ENCODE results near the gene PRR29.
A peak's percentile ranks its signal among the peaks of the same experiment; 100 is the strongest.
"Not testable (repeated sequence)": the region's sequence is repeated elsewhere in the genome, so short reads cannot be mapped to it uniquely, and the experiment has no call there.

PRR29 gene

DNA sequence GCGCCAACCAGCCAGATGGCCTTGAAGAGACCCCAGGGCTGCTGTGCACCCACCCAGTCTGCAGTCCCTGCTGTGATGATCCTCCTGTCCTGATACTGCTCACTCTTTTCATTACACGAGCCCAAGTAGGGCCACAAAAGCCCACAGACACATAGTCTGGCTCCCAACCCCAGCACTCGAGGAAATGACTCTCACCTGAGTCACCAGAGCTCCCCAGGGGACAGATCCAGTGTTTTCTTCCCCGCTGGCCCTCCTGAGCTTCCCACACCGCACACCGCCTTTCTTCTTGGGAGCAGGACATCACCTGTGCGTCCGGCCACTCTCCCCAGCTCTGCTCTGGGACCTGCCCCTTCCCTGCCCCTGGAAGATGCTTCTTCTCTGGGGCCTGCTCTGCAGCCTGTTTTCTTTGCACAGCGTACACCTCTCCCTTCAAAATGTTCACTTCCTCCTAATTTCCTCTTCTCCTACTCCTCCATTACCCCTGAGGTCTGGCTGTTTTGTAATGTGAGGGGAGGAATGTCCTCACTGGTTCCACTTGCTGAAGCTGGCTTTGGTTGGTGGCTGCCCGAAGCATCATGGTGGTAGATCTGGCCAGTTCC is 23.5 kb upstream of the PRR29 start:
- DNase-seq (ENCODE audit: low spot score): peak; percentile 39

DNA sequence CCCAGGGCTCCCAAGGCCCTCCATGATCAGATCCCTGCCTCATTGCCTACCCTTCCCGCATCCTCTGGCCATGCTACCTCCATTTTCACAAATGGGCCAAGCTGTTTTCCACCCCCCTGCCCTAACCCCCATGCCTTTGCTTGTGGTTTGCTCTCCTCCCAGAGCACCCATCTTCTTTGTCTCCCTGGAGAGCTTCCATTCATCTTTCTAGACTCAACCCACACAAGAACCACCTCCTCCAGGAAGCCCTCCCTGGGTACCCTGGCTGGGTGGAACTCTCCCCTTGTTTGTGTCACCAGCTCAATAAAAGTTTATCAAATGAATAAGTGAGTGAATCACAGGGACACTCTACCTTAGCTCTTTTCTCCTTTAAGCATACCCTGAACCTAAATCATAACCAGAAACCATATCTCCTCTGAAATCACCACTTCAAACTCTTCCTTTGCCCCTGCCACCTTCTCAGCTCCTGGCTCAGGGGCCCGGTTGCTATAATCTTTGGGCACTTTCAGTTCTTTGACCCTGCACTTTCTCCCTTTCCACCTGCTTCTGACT is 22.5 kb upstream of the PRR29 start:
- DNase-seq (ENCODE audit: low spot score): no peak

DNA sequence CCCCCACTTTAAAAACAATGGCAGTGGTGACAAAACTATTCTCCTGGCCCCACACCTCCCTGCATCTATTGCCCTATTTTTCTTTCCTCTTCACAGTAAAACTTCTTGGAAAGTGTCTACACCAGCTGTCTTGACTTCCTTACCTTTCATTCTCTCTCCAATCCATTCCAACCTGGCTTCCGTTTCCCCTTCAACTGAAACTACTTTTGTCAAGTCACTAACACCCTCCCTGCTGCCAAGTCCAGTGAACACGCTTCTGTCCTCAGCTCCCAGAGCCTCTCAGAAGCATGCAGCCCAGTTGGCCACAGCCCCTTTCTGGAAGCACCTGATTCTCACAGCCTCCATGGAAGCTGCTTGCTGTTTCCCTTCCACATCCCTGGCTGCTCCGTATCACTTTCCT is 21.4 kb upstream of the PRR29 start:
- DNase-seq (ENCODE audit: low spot score): no peak

DNA sequence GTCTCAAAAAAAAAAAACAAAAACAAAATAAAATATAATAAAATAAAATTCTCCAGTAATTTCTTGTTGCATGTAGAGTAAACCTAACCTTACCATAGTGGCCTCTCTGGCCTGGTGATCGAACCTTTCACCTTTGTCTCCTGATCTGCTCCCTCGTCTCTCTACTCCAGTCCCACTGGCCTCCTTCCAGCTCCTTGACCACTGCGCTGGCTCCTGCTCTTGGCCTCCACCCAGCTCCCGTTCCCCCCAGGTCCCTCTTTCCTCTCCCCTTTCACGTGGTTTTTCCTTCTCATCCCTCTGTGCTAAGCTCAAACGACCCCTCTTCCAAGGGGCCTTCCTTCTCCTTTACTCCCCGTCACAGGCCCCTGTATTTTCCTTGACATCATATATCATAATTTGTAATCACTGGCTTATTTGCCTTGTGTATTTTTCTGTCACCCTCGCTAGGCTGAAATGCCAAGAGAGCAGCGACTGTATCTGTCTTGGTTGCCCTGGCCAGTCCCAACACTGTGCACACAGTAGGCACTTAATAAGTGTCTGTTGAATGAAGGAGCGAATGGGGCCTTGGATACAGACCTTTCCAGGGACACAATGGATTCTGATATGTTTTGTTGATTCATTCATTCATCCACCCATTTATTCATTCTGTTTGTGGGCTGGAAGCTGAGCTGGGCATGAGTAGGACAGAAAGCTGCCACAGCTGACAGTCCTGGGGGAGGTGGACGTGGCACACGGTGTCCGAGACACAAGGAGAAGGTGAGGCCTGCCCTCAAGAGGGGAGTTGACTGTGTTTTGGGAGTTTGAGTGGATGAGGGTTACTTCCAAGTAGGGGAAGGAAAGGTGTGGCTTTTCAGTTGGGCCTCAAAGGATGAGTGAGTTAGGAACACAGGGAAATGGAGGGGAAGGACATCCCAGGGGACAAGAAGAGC is 19.6 kb upstream of the PRR29 start:
- no peak for DNase-seq (ENCODE audit: low spot score)

DNA sequence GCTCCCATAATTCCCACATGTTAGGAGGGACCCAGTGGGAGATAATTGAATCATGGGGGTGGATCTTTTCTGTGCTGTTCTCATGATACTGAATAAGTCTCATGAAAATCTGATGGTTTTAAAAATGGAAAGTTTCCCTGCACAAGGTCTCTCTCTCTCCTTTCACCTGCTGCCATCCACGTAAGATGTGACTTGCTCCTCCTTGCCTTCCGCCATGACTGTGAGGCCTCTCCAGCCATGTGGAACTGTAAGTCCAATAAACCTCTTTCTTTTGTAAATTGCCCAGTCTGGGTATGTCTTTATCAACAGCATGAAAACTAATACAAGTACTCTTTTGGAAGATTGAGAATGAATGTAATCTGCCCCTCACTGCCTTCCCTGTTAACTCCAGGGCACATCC is 15.5 kb upstream of the PRR29 start:
- not testable (repeated sequence) for DNase-seq (ENCODE audit: low spot score)

DNA sequence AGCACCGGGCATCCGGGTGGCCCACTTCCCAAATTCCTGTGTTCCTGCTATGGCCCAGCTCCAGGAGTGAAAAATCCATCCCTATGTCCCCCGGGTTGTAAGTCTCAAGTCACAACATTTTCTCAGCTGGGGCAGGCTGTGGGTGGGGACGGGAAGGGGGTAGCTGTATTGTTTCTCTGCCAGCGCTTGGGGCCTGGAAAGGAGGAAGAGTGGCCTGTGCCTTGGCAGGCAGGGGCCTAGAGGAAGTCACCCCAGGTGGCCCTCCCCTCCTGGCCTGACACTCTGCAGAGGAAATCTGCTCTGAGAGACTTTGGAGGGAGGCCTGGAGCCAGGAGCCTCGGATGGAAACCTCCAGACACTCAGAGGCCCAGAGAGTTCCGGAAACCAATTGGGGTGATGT is 14.8 kb upstream of the PRR29 start:
- no peak for DNase-seq (ENCODE audit: low spot score)

DNA sequence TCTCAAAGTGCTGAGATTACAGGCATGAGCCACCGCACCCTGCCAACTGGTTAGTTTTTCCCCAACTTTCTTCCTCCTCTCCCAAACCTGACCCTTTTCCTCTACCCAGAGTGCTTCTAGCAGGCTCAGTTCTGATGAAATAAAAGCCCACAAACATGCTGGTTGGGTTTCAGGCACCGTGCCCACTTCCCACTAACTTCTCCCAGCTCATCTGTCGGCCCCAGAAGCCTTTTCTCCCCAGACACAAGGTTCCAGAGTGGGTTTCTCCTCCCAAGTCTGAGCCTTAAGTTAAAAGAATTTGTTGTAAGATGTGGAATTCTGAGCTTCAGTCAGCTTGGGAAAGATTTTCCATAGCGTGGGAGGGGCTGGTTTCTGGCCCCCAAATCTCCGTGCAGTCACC is 13.9 kb upstream of the PRR29 start:
- DNase-seq (ENCODE audit: low spot score): no peak

DNA sequence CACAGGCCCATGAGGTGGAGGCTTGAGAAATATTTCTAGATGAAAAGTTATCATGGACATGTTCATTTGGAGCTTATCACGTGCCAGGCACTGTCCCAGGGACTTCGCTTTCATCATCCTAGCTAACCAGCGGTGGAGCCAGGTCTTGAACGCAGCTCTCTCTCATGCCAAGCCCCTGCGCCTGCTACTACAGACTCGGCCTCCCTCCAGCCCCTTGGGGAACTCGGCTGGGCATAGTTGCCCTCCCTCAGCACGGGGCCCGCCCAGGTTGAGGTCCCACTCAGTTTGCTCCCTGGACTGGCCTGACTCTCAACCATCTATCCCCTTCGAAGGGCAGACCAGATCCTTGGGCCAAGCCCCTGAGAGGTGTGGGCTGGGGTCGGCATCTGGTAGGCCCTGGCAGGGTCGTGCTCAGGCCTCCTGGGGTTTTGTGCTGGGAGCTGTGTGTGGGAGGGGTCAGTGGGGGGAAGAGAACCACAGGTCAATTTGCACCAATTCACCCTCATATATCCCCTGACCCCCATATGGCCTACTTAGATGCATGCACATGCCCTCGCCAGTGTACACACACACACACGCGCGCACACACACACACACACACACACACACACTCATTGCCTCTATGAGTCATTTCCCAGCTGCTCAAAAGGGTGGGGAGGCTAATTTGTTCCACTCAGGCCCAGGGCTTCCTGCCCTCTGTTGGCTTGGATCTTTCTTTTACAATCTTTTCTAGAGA is 13.3 kb upstream of the PRR29 start:
- DNase-seq (ENCODE audit: low spot score): peak; percentile 29

DNA sequence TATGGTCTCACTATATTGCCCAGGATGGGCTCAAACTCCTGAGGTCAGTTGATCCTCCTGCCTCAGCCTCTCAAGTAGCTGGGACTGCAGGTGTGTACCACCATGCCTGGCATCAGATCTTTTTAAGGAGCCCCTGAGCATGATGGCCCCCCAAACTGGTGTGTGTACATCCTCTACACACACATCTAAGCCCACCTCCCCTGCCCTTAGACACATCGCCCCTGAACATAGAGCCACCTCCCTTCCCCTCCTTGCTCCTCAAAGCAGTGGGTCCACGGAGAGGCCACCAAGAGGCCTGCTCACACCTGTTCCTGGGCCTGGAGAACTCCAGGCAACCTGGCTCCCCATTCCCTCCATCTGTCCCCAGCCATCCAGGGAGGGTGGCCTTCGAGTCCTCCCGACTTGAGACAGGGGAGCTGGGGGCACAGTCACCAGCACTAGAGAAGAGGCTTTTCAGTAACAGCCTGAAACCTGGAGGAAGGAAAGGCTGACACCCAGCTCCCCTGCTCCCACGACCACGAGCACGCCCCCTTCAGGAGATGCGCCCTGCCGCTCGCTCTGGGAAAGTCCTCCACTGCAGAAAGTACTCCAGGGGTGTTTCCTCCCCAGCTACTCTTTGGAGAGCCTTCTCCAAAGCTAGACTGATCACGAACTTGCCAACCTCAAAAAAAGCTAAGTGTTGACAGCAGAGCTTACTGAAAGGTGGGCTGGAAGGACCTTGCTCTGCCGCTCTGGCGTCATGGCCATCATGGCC is 12.6 kb upstream of the PRR29 start:
- no peak for DNase-seq (ENCODE audit: low spot score)

DNA sequence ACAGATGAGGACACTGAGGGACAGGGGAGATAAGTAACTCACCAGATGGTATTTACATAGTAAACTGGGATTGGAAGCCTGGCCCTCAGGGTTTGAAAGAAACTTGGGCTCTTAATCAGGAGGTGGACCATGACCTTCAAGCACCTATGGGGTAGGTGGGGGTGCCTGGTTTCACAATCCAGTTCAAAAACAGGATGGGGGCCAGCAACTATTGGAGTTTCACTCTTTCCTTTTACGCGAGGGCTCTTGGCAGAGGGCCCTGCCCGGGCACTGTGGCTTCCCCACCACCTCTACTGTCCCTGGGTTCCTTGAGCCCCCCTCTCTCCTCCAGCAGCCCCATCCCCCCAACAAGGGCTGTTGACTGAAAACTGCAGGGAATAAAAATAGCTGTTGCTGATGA is 11.3 kb upstream of the PRR29 start:
- DNase-seq (ENCODE audit: low spot score): no peak

DNA sequence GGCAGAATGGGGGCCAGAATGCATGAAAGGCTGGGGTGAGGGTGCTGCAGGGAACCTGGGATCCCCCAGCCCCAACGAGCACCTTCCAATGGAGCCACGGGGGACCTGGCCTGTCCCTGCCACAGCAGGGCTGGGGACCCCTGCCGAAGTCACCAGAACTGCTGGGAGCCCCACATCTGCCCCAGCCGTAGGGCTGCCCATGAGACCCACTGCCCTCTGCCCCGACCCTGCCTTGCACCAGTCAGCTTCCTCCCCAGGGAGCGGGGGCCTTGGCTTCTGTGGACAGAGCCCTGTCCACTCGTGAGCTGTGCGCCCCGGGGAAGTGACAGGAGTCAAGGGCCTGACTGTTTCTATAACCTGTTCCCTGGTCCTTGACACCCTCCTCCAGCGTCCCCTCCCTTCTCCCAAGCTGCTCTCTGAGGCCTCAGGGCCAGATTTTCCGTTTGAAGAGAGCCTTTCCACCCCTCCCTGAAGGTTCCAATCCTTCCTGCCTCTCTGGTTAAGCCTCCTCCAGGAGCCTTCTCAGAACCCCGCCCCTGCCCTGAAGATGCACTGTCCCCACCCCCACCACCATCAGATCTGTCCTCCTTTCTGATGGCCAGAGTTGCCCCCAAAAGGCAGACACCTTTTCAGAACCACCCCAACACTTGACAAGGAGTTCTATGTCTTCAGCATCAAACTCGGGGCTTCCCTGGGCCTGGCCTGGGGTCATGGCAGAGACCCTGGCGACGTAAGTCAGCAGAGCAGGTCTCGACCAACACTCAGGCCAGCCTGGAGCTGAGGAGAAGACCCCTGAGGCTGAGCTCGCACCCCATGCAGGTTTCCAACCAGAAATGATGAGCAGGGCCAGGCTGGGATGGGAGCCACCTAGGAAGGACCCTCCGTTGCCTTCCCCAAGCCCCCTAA is 10.7 kb upstream of the PRR29 start:
- no peak for DNase-seq (ENCODE audit: low spot score)

DNA sequence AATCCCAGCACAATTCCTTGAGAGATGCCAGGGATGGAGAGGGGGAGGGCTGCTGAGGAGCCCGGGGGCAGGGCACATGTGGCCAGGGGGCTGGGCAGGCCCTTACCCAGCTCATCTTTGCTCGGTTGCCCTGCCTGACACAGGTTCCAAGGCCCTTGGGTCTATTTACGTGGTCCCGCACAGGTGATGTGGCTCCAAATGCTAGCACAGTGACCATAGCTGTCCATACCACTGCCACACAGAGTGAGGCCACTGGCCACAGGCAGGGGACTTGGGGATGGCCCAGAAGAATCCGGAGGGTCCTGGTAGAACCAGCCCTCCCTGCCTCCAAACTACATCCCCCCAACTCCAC is 10.0 kb upstream of the PRR29 start:
- DNase-seq (ENCODE audit: low spot score): no peak

DNA sequence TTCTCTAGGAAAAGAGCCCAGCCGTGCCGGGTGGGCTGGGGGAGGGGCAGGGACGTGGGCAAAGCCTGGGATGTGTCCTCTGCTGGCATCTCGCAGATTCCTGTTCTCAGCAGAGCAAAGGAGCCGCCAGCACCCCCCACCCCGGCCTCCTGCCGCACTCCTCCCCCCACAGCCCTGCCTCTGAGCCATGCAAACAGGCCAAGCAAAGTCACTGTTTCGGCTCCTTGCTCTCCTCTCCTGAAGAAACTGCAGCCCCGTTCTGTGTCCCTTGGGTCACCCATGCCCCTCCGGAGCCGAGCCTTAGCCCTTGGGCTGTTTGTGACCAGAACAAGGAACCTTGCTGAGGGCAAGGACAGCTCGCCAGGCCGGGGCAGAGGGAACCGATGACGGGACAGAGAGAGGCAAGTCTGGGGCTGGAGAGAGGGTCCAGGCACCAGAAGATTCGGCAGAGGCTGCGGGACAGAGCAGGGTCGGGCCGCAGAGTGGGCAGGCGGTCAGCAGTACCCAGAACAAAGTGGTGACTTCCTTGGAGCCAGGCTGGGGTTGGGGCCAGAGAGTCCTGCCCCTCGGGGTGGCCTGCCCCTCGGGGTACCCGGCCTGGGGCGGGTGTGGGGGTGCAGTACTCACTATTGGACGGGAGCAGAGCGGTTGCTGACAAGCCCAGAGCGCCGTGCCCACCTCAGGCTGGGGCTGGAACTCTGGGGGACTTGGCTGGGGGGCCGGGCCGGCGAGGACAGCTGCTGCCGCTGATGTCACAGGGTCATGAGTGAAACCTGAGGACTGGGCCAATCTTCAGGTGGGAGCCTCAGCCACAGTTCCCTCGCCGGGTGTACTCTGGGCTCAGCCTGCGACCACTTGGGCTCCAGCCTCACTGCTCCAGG is 9.2 kb upstream of the PRR29 start:
- DNase-seq (ENCODE audit: low spot score): no peak

DNA sequence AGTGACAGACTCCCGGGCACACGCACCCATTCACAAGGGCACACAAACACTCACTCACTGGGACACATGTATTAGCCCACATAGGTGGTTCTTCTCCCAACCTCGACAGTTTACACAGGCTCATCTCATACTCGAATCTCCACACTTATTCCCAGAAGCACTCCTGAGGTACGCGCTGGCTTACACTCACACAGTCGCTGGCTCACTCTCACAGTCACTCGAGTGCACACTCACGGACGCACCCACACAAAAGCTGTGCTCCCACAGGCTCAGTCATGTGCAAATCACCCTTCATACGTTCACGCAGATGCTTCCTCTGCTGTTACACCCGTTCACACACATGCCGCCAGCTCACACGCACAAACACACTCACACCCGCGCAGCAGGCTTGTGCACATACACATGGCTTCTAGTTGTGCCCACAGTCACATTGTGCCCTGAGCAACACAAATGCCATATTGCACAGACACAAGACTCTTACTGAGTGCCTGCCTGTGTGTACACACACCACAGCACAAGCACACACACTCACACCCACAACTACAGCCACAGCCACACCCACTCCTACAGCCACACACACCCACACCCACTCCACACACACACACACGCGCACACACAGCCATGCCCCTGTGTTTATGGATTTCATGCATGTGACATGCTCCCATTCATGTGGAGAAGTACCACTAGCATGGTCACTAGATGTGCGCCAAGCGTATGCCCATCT is 8.4 kb upstream of the PRR29 start:
- no peak for DNase-seq (ENCODE audit: low spot score)

DNA sequence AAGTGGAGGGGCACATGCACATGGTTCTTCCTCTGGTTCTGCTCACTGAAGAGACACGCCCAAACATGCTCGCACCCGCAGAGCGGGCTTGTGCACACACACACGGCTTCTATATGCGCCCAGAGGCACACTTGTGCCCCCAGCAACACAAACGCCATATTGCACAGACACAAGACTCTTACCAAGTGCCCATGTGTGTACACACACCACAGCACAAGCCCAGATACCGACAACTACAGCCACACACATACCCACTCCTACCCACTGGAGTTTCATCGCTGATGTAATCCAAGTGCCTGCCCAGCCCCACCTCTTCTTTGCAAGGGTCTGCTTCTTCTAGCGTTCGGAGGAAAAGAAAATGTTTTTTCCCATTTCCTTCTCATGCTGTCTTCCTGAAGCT is 6.5 kb upstream of the PRR29 start:
- no peak for DNase-seq (ENCODE audit: low spot score)

DNA sequence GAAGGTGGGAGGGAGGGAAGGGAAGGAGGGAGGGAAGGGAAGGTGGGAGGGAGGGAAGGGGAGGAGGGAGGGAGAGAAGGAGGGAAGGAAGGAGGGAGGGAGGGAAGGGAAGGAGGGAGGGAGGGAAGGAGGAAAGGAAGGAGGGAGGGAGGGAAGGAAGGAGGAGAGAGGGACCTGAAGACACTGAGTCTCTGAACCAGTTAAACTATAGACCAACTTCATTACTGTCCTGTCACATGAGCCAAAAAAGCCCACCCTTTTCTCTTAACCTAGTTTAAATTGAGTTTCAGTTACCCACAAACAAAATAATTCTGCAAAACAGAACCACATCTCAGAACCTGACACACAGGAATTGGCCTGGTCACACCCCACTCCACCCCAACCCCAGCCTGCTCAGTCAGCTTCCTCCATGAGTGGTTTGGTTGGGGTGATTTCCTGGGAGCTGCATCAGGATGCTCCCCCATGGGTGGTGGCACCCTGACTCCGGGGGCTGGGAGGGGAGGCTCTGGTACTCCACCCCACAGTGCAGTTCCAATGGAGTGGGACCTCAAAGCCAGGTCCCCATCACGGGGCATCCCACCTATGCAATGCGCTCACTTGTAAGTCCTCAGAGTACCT is 4.7 kb upstream of the PRR29 start:
- DNase-seq (ENCODE audit: low spot score): no peak

DNA sequence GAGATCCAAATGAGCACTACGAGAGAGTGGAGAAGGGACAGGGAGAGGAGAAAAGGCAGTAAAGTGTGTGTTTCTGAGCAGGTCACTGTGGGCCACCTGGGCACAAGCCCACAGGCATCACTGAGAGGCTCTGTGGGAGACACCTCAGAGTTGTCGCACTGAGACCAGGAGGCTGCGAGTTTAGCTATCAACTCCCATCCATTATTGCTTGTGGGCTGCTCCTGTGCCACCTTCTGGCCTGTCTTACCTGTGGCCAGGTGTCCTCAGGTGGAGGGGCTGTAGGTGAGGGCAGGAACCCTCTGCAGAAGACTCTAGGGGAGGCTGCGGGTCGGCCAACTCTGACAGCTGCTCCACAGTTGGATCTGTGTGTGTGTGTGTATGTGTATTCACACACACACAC is 2.5 kb upstream of the PRR29 start:
- DNase-seq (ENCODE audit: low spot score): no peak

DNA sequence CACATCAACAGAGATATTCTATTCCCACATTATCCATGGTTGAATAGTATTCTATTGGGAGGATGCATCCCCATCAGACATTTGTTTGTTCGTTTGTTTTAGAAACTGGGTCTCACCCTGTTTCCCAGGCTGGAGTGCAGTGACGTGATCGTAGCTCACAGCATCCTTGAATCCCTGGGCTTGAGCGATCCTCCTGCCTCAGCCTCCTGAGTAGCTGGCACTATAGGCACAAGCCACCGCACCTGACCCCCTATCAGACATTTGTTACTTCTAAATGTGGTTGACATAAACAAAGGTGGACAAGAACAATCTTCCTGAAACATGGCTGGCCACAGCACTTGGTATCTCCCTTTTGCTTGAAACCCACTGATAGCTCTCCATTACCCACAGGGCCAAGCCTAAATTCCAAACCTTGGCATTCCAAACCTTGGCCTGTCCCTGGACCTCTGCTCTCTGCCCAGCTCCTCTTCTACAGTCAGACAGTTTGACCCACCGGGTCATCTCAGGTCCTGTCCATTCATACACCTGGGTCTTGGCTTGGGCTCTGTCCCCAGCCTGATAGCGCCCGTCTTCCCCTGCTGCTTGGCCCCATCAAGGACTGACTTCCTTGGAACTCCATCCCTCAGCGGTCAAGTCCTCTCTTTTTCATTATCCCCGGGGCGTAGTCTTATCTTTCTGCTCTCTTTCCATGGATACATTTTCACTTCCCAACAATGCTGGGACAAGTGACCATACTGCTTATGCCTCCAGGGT is 1.5 kb upstream of the PRR29 start:
- no peak for DNase-seq (ENCODE audit: low spot score)
